GM12864 (cell line): Measurements from ENCODE around the gene LDHAL6B.

Experiments used
- DNase-seq: peaks from one replicate; pipeline ENCODE4 v3.0.0-alpha.2; 2011; ENCODE audit warnings: low read depth
- H3K4me3 ChIP-seq: 2 replicates; pipeline ENCODE4 v1.5.1; 2011; ENCODE audit warnings: mild to moderate bottlenecking, low read depth, low read length, control low read depth
- TF ChIP-seq, protein P1 (sequence below): IDR thresholded peaks from 2 replicates; pipeline ENCODE4 v1.5.1; 2011; ENCODE audit warnings: low read depth, mild to moderate bottlenecking, moderate library complexity, low read length, control low read depth, inconsistent platforms; ENCODE audit errors: missing control alignments

The LDHAL6B gene

DNA sequence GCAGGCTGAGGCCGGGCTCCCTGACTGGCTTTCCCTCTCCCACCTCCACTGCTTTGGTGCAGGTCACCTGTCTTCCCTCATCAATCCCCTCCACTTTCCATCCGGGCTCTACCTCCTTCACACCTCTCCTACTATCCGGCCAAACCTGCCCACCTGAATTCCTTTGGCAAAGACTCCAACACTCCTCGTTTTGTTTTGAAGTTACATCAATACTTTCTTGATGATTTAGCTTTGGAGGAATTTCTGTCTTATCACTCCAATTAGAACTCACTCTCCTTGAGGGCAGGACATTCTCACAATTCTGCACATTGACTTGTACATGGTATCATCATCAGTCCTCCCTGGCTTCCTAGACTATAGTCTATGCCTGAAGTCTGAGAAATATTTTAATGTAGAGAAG, 20.4 kb downstream of the LDHAL6B start:
- TF ChIP-seq, protein P1, sequence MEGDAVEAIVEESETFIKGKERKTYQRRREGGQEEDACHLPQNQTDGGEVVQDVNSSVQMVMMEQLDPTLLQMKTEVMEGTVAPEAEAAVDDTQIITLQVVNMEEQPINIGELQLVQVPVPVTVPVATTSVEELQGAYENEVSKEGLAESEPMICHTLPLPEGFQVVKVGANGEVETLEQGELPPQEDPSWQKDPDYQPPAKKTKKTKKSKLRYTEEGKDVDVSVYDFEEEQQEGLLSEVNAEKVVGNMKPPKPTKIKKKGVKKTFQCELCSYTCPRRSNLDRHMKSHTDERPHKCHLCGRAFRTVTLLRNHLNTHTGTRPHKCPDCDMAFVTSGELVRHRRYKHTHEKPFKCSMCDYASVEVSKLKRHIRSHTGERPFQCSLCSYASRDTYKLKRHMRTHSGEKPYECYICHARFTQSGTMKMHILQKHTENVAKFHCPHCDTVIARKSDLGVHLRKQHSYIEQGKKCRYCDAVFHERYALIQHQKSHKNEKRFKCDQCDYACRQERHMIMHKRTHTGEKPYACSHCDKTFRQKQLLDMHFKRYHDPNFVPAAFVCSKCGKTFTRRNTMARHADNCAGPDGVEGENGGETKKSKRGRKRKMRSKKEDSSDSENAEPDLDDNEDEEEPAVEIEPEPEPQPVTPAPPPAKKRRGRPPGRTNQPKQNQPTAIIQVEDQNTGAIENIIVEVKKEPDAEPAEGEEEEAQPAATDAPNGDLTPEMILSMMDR: no peak
- DNase-seq: no peak
- no peak overlapping the region for H3K4me3 ChIP-seq

DNA sequence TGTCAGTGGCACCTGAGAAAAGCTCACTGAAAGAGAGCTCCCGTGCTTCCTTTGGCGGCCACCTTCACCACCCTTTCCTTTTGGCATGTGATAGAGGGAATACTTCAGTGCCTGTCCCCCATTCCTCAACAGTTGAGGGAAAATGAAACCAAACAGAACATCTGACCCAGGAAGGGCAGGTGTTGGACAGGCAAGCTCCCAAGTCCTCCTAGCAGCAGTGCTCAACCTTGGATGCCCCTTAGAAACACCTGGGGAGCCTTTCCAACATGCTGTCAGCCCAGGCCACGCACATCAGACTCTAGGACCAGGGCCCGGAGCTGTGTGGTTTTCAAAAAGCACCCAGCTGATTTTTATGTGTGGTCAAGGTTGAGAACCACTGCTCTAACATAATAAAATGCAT, 22.4 kb downstream of the LDHAL6B start:
- TF ChIP-seq, protein P1: no peak
- H3K4me3 ChIP-seq: no peak overlapping the region
- no peak for DNase-seq

DNA sequence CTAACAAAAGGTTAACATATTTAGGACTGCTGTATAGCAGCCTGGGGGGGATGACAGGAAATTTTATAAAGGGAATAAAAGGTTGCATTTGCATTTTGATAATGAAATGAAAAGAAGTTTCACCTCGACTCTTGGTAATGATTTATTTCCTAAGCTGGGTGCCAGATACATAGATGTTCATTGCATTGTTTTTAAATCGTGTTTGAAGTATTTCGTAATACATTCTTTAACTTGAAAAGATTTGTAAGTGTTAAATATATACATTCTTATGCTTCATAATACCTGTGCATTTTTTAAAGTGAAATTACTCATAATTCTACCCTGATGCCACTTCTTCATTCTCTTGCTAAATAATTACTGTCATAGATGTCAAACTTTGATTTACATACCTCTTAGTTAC, 22.8 kb downstream of the LDHAL6B start:
- H3K4me3 ChIP-seq: no peak overlapping the region
- TF ChIP-seq, protein P1: no peak
- no peak for DNase-seq

DNA sequence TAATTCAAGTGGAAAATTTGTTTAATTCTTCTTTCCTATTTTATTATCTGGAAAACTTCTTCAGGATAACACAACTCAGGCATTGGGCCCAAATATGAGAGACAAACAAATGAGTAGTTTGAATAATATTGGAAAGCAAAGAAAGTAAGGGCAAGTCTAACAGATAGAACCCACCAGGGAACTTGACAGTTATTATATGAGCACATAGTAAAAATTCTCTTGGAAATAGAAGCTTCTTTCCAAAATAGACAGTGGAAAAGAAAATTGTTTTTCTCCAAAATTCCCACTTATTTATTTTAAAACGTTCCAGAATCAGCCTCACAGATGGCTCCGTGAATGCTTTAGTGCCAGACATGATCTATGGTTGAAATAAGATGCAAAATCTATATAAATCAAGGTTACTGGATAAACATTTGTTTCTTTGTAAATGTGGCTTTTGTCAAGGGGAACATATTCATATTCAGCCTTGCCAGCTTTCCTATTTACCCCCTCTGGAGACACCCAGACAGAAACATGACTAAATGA, 23.9 kb downstream of the LDHAL6B start:
- TF ChIP-seq, protein P1: no peak
- no peak for DNase-seq
- H3K4me3 ChIP-seq: no peak overlapping the region

DNA sequence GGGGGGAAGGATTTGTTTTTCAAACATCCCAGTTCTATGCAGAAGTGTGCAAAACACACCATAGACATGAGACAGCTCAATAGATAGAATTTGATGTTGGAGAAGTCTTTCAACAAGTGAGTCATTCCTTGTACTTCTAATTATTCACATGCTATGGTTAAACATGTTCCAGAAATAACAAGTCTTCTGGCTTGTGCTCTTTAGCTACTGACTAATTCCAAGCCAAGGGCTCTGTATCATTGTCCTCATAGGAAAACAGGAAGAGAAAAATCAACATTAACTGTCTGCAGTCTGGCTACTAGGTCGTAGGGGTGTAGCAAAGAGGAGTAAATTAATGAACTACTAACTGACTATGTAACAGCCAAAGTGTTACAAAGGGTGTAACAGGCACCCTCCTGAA, 25.8 kb downstream of the LDHAL6B start:
- DNase-seq: no peak

DNA sequence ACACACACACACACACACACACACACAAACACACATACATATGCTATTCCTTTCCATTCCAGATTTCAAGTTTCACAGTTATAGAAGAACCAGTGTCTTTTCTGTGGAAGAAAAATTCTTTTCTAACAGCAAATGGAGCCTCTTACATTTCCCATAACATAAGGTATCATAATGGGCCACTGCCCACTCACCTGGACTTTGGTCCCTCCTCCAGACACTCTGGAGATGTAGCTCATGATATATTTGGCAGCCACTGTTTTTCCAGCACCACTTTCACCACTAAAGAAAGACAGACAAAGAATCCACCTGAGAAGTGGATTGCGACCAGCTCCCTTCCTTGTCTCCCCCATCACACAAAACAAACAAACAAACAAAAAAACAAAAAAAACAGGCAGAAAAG, 29.8 kb downstream of the LDHAL6B start:
- no peak for DNase-seq
- no peak overlapping the region for H3K4me3 ChIP-seq
- TF ChIP-seq, protein P1: no peak

More for the DNA sequence above, 25.8 kb downstream of the LDHAL6B start:
- no peak overlapping the region for H3K4me3 ChIP-seq
- TF ChIP-seq, protein P1: no peak

DNA sequence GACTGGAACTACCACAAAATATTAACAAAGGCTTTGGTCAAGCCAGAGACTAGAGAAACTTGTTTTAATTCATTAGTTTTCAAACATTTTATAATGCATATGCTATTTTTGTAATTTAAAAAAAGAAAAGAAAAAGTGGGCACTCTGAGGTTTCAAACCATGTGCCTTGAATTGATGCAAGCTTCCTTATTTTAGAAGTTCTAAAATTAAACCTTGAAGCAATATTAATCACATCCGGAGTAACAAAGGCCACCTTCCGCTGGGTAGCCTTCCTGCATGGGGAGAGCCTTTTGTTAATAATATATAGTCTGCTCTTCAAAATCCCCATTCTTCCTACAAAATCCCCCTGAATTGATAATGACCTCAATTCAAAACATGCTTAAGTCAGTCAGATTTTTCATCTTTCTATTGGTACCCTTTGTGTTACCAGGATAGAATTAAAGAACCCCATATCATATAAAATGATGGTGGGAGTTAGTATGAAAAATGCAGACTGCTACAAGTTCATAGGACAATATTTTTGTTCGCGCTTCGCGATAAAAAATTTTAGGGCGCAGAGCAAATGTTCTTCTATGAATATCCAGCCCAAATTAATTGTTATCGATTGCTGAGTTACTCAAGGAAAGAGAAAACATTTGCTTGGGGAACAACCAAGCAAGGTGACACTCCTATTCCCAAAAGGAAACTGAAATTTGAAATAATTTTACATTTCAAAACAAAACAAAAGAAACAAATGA, 30.6 kb downstream of the LDHAL6B start:
- peak overlapping the region; percentile 35 for H3K4me3 ChIP-seq
- DNase-seq: peak; percentile 68
- TF ChIP-seq, protein P1: no peak
